H1 (cell line): ENCODE results near the gene DYNC2H1. TPM values are rescaled to one million over a fixed set of nuclear protein-coding genes. Genes with fewer than 3 reads are reported as not detected.

Experiments used
- CTCF ChIA-PET: fragments of 300-600 bp; sonication (Branson Sonifier 250); formaldehyde crosslinking; loops from one replicate; lab custom pipeline; 2021; ENCODE audit not compliant: partially characterized antibody; lab: Charles Lee
- POLR2A ChIA-PET: fragments of 300-600 bp; sonication (Branson Sonifier 250); formaldehyde crosslinking; loops from one replicate; lab custom pipeline; 2021; ENCODE audit warnings: inconsistent platforms; ENCODE audit not compliant: partially characterized antibody; lab: Charles Lee
- DNase-seq, 2 experiments: peaks; one replicate each; pipeline versions ENCODE4 v3.0.0 to v3.0.0-alpha.2; 2010 to 2022; ENCODE audit warnings: low spot score in 2 of 2, low read depth in 1 of 2, mixed read lengths in 1 of 2
- FAIRE-seq: peaks from 2 replicates; lab custom pipeline; 2011; peaks lifted over from hg19 to GRCh38; lab: Jason Lieb, UNC
- H2AFZ ChIP-seq: 2 replicates; pipeline ENCODE4 v1.8.1; 2012; ENCODE audit warnings: low read length, inconsistent platforms
- H2AK5ac ChIP-seq: 2 replicates; pipeline ENCODE4 v1.6.1; 2013; ENCODE audit warnings: low read depth, low read length
- H2BK120ac ChIP-seq: replicated peaks from 2 replicates; pipeline ENCODE3; 2013; ENCODE audit warnings: low read depth, low read length, inconsistent platforms
- H2BK12ac ChIP-seq: 2 replicates; pipeline ENCODE4 v1.6.1; 2013; ENCODE audit warnings: low read depth, low read length
- H2BK15ac ChIP-seq: 2 replicates; pipeline ENCODE4 v1.6.1; 2013; ENCODE audit warnings: low read length
- H2BK20ac ChIP-seq: 2 replicates; pipeline ENCODE4 v1.6.1; 2013; ENCODE audit warnings: low read length
- H2BK5ac ChIP-seq: 2 replicates; pipeline ENCODE4 v1.6.1; 2013; ENCODE audit warnings: low read depth, low read length
- H3K14ac ChIP-seq: 2 replicates; pipeline ENCODE4 v1.6.1; 2013; ENCODE audit warnings: inconsistent platforms; ENCODE audit not compliant: insufficient read length
- H3K18ac ChIP-seq: 2 replicates; pipeline ENCODE4 v1.6.1; 2013; ENCODE audit warnings: low read length; ENCODE audit errors: extremely low read depth
- H3K23ac ChIP-seq: 2 replicates; pipeline ENCODE4 v1.6.1; 2013; ENCODE audit warnings: inconsistent platforms; ENCODE audit not compliant: insufficient read length
- H3K23me2 ChIP-seq: 2 replicates; pipeline ENCODE4 v1.6.1; 2013; ENCODE audit warnings: low read depth, low read length
- H3K27ac ChIP-seq: 2 replicates; pipeline ENCODE4 v1.6.1; 2011; ENCODE audit warnings: low read depth, low read length, inconsistent platforms
- H3K27me3 ChIP-seq, 4 experiments: replicated peaks in 1 of 4; 1 replicate in 1 of 4; 2 replicates in 3 of 4; pipeline versions ENCODE4 v1.6.1 to v1.8.1; 2011 to 2013; ENCODE audit warnings: low read length in 3 of 4, mild to moderate bottlenecking in 3 of 4, inconsistent platforms in 2 of 4, mixed read lengths in 2 of 4, moderate library complexity in 1 of 4; ENCODE audit not compliant: control insufficient read depth in 3 of 4, insufficient read depth in 3 of 4; ENCODE audit errors: extremely low read depth in 1 of 4
- H3K36me3 ChIP-seq, 4 experiments: 2 replicates each; pipeline versions ENCODE4 v1.6.1 to v1.8.1; 2011 to 2013; ENCODE audit warnings: mild to moderate bottlenecking in 4 of 4, low read length in 3 of 4, moderate library complexity in 2 of 4, control low read depth in 1 of 4, inconsistent platforms in 1 of 4; ENCODE audit not compliant: insufficient read depth in 4 of 4, control insufficient read depth in 2 of 4
- H3K4ac ChIP-seq: replicated peaks from 2 replicates; pipeline ENCODE3; 2013; ENCODE audit warnings: low read length, low read depth, mixed read lengths, inconsistent platforms; ENCODE audit not compliant: insufficient read length
- H3K4me1 ChIP-seq, 4 experiments: replicated peaks in 1 of 4; 1 replicate in 1 of 4; 2 replicates in 3 of 4; pipeline versions ENCODE4 v1.6.1 to v1.8.1; 2011 to 2013; ENCODE audit warnings: low read length in 3 of 4, inconsistent platforms in 2 of 4, mixed read lengths in 1 of 4; ENCODE audit not compliant: insufficient read depth in 4 of 4, control insufficient read depth in 3 of 4
- H3K4me2 ChIP-seq, 2 experiments: 2 replicates each; pipeline versions ENCODE4 v1.6.1 to v1.8.1; 2011 to 2013; ENCODE audit warnings: low read depth in 2 of 2, low read length in 2 of 2, control low read depth in 1 of 2, inconsistent platforms in 1 of 2, mild to moderate bottlenecking in 1 of 2; ENCODE audit not compliant: insufficient read depth in 1 of 2
- H3K4me3 ChIP-seq, 4 experiments: fragments of 200-600, 300-600 bp in 1 of 4; sonication (generic), shearing (Covaris generic), sonication (Bioruptor Twin) in 1 of 4; 2 replicates each; pipeline versions ENCODE4 v1.5.1 to v1.8.1; 2011 to 2016; ENCODE audit warnings: low read length in 4 of 4, low read depth in 3 of 4, control low read depth in 2 of 4, inconsistent platforms in 2 of 4, mild to moderate bottlenecking in 2 of 4, mixed read lengths in 1 of 4, moderate library complexity in 1 of 4; ENCODE audit not compliant: insufficient read depth in 2 of 4; ENCODE audit errors: extremely low read depth in 1 of 4
- H3K56ac ChIP-seq: replicated peaks from 2 replicates; pipeline ENCODE3; 2013; ENCODE audit warnings: low read depth, mild to moderate bottlenecking, mixed read lengths, low read length, inconsistent platforms; ENCODE audit not compliant: insufficient read length
- H3K79me1 ChIP-seq: 2 replicates; pipeline ENCODE4 v1.6.1; 2013; ENCODE audit warnings: low read depth, low read length, control low read depth
- H3K79me2 ChIP-seq, 2 experiments: 2 replicates each; pipeline versions ENCODE4 v1.6.1 to v1.8.1; 2012 to 2013; ENCODE audit warnings: low read length in 2 of 2, mild to moderate bottlenecking in 2 of 2, inconsistent platforms in 1 of 2; ENCODE audit not compliant: insufficient read depth in 2 of 2, control insufficient read depth in 1 of 2
- H3K9ac ChIP-seq, 4 experiments: replicated peaks in 1 of 4; 1 replicate in 1 of 4; 2 replicates in 3 of 4; pipeline versions ENCODE4 v1.6.1 to v1.8.1; 2011 to 2013; ENCODE audit warnings: low read depth in 3 of 4, low read length in 3 of 4, control low read depth in 2 of 4, mild to moderate bottlenecking in 2 of 4, moderate library complexity in 2 of 4, inconsistent platforms in 1 of 4; ENCODE audit errors: extremely low read depth in 1 of 4
- H3K9me3 ChIP-seq, 2 experiments: 2 replicates each; pipeline versions ENCODE4 v1.6.1 to v1.8.1; 2012 to 2013; ENCODE audit warnings: mild to moderate bottlenecking in 2 of 2, moderate library complexity in 2 of 2, control low read depth in 1 of 2, inconsistent platforms in 1 of 2, low read depth in 1 of 2, low read length in 1 of 2, mixed read lengths in 1 of 2; ENCODE audit not compliant: insufficient read depth in 2 of 2
- H4K20me1 ChIP-seq, 2 experiments: replicated peaks in 1 of 2; 2 replicates each; pipeline versions ENCODE3 to v1.8.1; 2011 to 2013; ENCODE audit warnings: inconsistent platforms in 2 of 2, low read length in 2 of 2, mild to moderate bottlenecking in 1 of 2; ENCODE audit not compliant: insufficient read depth in 2 of 2, control insufficient read depth in 1 of 2
- H4K5ac ChIP-seq: 2 replicates; pipeline ENCODE4 v1.6.1; 2013; ENCODE audit warnings: low read length, low read depth, mixed read lengths, inconsistent platforms; ENCODE audit not compliant: insufficient read length
- H4K8ac ChIP-seq: 2 replicates; pipeline ENCODE4 v1.8.0; 2013; ENCODE audit warnings: mild to moderate bottlenecking, moderate library complexity, low read length, inconsistent platforms; ENCODE audit not compliant: insufficient read depth; ENCODE audit errors: extremely low read depth
- H4K91ac ChIP-seq: replicated peaks from 2 replicates; pipeline ENCODE3; 2013; ENCODE audit warnings: low read length, mixed read lengths, inconsistent platforms; ENCODE audit not compliant: insufficient read length
- ATF2 ChIP-seq: IDR thresholded peaks from 2 replicates; pipeline ENCODE4 v1.6.1; 2012; ENCODE audit warnings: low read length, inconsistent platforms
- BCL11A ChIP-seq, 2 experiments: IDR thresholded peaks; one replicate each; pipeline ENCODE4 v1.6.1; 2011; ENCODE audit warnings: low read depth in 2 of 2, low read length in 2 of 2, mild to moderate bottlenecking in 2 of 2
- CTCF ChIP-seq, 3 experiments: IDR thresholded peaks; 1 replicate in 2 of 3; 2 replicates in 1 of 3; pipeline versions ENCODE4 v1.5.1 to v1.6.1; 2011; ENCODE audit warnings: low read length in 3 of 3, mild to moderate bottlenecking in 3 of 3, inconsistent platforms in 2 of 3, low read depth in 1 of 3, moderate library complexity in 1 of 3; ENCODE audit not compliant: insufficient read depth in 1 of 3; ENCODE audit errors: control extremely low read depth in 1 of 3
- EGR1 ChIP-seq: IDR thresholded peaks from 2 replicates; pipeline ENCODE4 v1.6.1; 2011; ENCODE audit warnings: low read depth, low read length, borderline replicate concordance
- EZH2 ChIP-seq: fragments of 200-600 bp; sonication (generic); IDR thresholded peaks from 2 replicates; pipeline ENCODE4 v1.7.1; 2012; ENCODE audit warnings: low read depth, mild to moderate bottlenecking, moderate library complexity, low read length, inconsistent platforms; ENCODE audit not compliant: severe bottlenecking
- RAD21 ChIP-seq, 2 experiments: IDR thresholded peaks in 1 of 2; conservative IDR thresholded peaks in 1 of 2; 2 replicates each; pipeline ENCODE4 v1.6.1; 2011; ENCODE audit warnings: low read depth in 2 of 2, low read length in 2 of 2, improper control_type of control experiment in 1 of 2, inconsistent platforms in 1 of 2, mild to moderate bottlenecking in 1 of 2, moderate library complexity in 1 of 2
- USF2 ChIP-seq: IDR thresholded peaks from 2 replicates; pipeline ENCODE4 v1.6.1; 2011; ENCODE audit warnings: low read length, improper control_type of control experiment
- ZNF274 ChIP-seq: IDR thresholded peaks from 2 replicates; pipeline ENCODE4 v1.7.0; 2012; ENCODE audit warnings: low read length, borderline replicate concordance; ENCODE audit errors: extremely low read depth
- WGBS, 2 experiments: shearing (Covaris generic) in 1 of 2; methylation state at CpG; one replicate each; pipeline versions ENCODE4 v1.1.6 to v1.1.7; 2013 to 2015; ENCODE audit warnings: low lambda C conversion rate in 2 of 2, mixed read lengths in 2 of 2, inconsistent platforms in 1 of 2, low coverage in 1 of 2, missing lambda C conversion rate in 1 of 2; ENCODE audit not compliant: insufficient replicate concordance in 2 of 2, insufficient coverage in 1 of 2, insufficient read length in 1 of 2; ENCODE audit errors: extremely low coverage in 1 of 2, missing lambda C conversion rate in 1 of 2; 5-methylcytosine and 5-hydroxymethylcytosine counted together
- polyA plus RNA-seq, 7 experiments: library from polyadenylated mRNA; depleted of rRNA in 3 of 7; stranded (reverse) in 5 of 7; unstranded in 2 of 7; fragments of >200 nt in 5 of 7; fragments of 200-250 nt in 2 of 7; gene quantifications; 1 replicate in 5 of 7; 2 replicates in 1 of 7; 4 replicates in 1 of 7; pipeline versions ENCODE4 v1.2.1 to v1.2.3, GENCODE V29; 2011 to 2013; ENCODE audit warnings: missing spikeins in 2 of 7, mixed read lengths in 2 of 7
- total RNA-seq: library from RNA; stranded (reverse); fragmentation: NEBNext Ultra II Directional; extraction: Animal tissue kit (Norgen Biotek cat#: 25700); gene quantifications from 2 replicates; pipeline ENCODE4 v1.2.1, GENCODE V29; 2021

Gene DYNC2H1
- total and polyA plus RNA-seq, 2 of the 8 experiments (the other 6 are each of a cell fraction or from before 2014, with no cell fraction given) = 6.2 to 12.0 TPM

- Histone ChIP-seq H3K9ac (no peak overlapping the region), H3K23ac (no peak overlapping the region), H2BK120ac (no peak overlapping the region), H3K27ac (no peak overlapping the region), H4K8ac (no peak overlapping the region), H3K4me2 (no peak overlapping the region), H2AK5ac (no peak overlapping the region), H3K9me3 (no peaks in the 10 kb centered on the region), H3K56ac (no peak overlapping the region), H3K4ac (no peak overlapping the region), H3K4me1 (no peaks in the 10 kb centered on the region), H3K36me3 (no peaks in the 10 kb centered on the region), H3K4me3 (no peak overlapping the region), H2AFZ (no peak overlapping the region), H3K27me3 (no peaks in the 10 kb centered on the region), H3K23me2 (no peaks in the 10 kb centered on the region), H4K20me1 (no peaks in the 10 kb centered on the region), H3K79me1 (no peaks in the 10 kb centered on the region), H3K14ac (no peak overlapping the region), H3K79me2 (no peaks in the 10 kb centered on the region), H2BK12ac (no peak overlapping the region), H4K91ac (no peak overlapping the region), H2BK15ac (no peak overlapping the region), H2BK20ac (no peak overlapping the region), H2BK5ac (no peak overlapping the region), H3K18ac (no peak overlapping the region), H4K5ac (no peak overlapping the region)
- FAIRE-seq (no peak), DNase-seq (no peak)
- CTCF ChIA-PET = interaction anchor here (0.9 kb wide), 1 partner anchor 23 kb away, joined by 4 read pairs; no protein-coding TSS in a partner anchor
- 85% methylated on average over 2 of the region's 2 CpGs; no CpG with 5 or more reads in 1 of the 2 experiments for WGBS, 2 experiments
- POLR2A ChIA-PET = no interaction called here
- TF ChIP-seq BCL11A (IDR thresholded peaks at IDR 0.05; ENCODE audit: low read depth in 2 of 2, low read length in 2 of 2) (no peak), USF2 (no peak), ATF2 (no peak), EZH2 (no peak), RAD21 (IDR thresholded peaks at IDR 0.05 in 1 of 2, conservative IDR thresholded peaks at IDR 0.05 in 1 of 2; ENCODE audit: low read depth in 2 of 2, low read length in 2 of 2) (no peak), EGR1 (no peak), ZNF274 (no peak), CTCF (IDR thresholded peaks at IDR 0.05; ENCODE audit: control extremely low read depth in 1 of 3, insufficient read depth in 1 of 3, low read depth in 1 of 3, low read length in 3 of 3) (no peak)
Measured at GRCh38 chr11:103234974-103235373, 125.7 kb downstream of the DYNC2H1 start.
